NCI-H69 (cell line): ENCODE measurements around the gene SPIRE1.

Experiments
- DNase-seq: peaks from one replicate; lab custom pipeline; 2025; lab: John Stamatoyannopoulos, UW

SPIRE1 gene

GRCh38 chr18:12657684-12658425 lies at the start of gene SPIRE1:
TSS of gene SPIRE1 (minus strand) at chr18:12658107. CDS start at chr18:12657866, 241 bp downstream.
- DNase-seq = peak; percentile 84

GRCh38 chr18:12703664-12704063 lies 45.8 kb upstream of the SPIRE1 start:
- peak; percentile 79 for DNase-seq

- DNase-seq = no peak
Observed at GRCh38 chr18:12703096-12703567, 45.2 kb upstream of the SPIRE1 start.

- peak; percentile 97 for DNase-seq
Observed at GRCh38 chr18:12702221-12703095, 44.6 kb upstream of the SPIRE1 start, which contains the start of the genes CEP76 and PSMG2. TSS of gene CEP76 (minus strand) at chr18:12702723. CDS start at chr18:12702548, 175 bp downstream. TSS of gene PSMG2 (plus strand) at chr18:12703042. CDS start at chr18:12703108, 66 bp downstream.

- DNase-seq = no peak
Observed at GRCh38 chr18:12701161-12701560, 43.3 kb upstream of the SPIRE1 start.

GRCh38 chr18:12699747-12700146 lies 41.8 kb upstream of the SPIRE1 start:
- DNase-seq = no peak

GRCh38 chr18:12694032-12694431 lies 36.1 kb upstream of the SPIRE1 start:
- no peak for DNase-seq

GRCh38 chr18:12692206-12692605 lies 34.3 kb upstream of the SPIRE1 start:
- DNase-seq = peak; percentile 36

- DNase-seq = no peak
Observed at GRCh38 chr18:12689256-12689850, 31.4 kb upstream of the SPIRE1 start.

GRCh38 chr18:12686100-12686499 lies 28.2 kb upstream of the SPIRE1 start:
- DNase-seq = peak; percentile 35

GRCh38 chr18:12679183-12679786 lies 21.4 kb upstream of the SPIRE1 start:
- no peak for DNase-seq

- DNase-seq = no peak
Observed at GRCh38 chr18:12668041-12668440, 10.1 kb upstream of the SPIRE1 start.

- DNase-seq = peak; percentile 82
Observed at GRCh38 chr18:12659904-12660605, 2.1 kb upstream of the SPIRE1 start.

- peak; percentile 64 for DNase-seq
Observed at GRCh38 chr18:12658426-12659138, 675 bp upstream of the SPIRE1 start.

GRCh38 chr18:12656938-12657683 lies 796 bp downstream of the SPIRE1 start:
- DNase-seq = peak; percentile 78

GRCh38 chr18:12656605-12656937 lies 1.3 kb downstream of the SPIRE1 start:
- DNase-seq = peak; percentile 59

GRCh38 chr18:12654971-12655370 lies 2.9 kb downstream of the SPIRE1 start:
- no peak for DNase-seq

GRCh38 chr18:12652861-12653401 lies 5.0 kb downstream of the SPIRE1 start:
- no peak for DNase-seq

GRCh38 chr18:12651651-12652050 lies 6.3 kb downstream of the SPIRE1 start:
- DNase-seq = peak; percentile 25

GRCh38 chr18:12647773-12648172 lies 10.1 kb downstream of the SPIRE1 start:
- no peak for DNase-seq
